GM12865 (cell line): ENCODE results near the gene LNX1.

Experiments
- DNase-seq: peaks from one replicate; pipeline ENCODE4 v3.0.0; 2010; ENCODE audit warnings: low read depth
- H3K4me3 ChIP-seq: 2 replicates; pipeline ENCODE4 v1.5.1; 2011; ENCODE audit warnings: mild to moderate bottlenecking, low read depth, low read length, control low read depth
- CTCF ChIP-seq: IDR thresholded peaks from 2 replicates; pipeline ENCODE4 v1.5.1; 2011; ENCODE audit warnings: low read length, control low read depth, low read depth, inconsistent platforms; ENCODE audit not compliant: insufficient read depth; ENCODE audit errors: missing control alignments

LNX1 gene

GRCh38 chr4:53487766-53488165, 103.5 kb downstream of the LNX1 start:
- no peak overlapping the region for H3K4me3 ChIP-seq
- TF ChIP-seq CTCF, result no peak
- DNase-seq, result no peak

GRCh38 chr4:53485658-53486040, 105.6 kb downstream of the LNX1 start:
- no peak for DNase-seq
- no peak overlapping the region for H3K4me3 ChIP-seq
- TF ChIP-seq CTCF, result no peak

- no peak for DNase-seq
- H3K4me3 ChIP-seq, result no peak overlapping the region
- TF ChIP-seq CTCF, result no peak
Observed at GRCh38 chr4:53484911-53485657, 106.2 kb downstream of the LNX1 start.

- no peak overlapping the region for H3K4me3 ChIP-seq
- TF ChIP-seq CTCF, result no peak
- DNase-seq, result no peak
Observed at GRCh38 chr4:53483250-53483649, 108.0 kb downstream of the LNX1 start.

- no peak for DNase-seq
- TF ChIP-seq CTCF, result no peak
- no peak overlapping the region for H3K4me3 ChIP-seq
Observed at GRCh38 chr4:53481586-53481985, 109.7 kb downstream of the LNX1 start.

- no peak overlapping the region for H3K4me3 ChIP-seq
- TF ChIP-seq CTCF, result no peak
- no peak for DNase-seq
Observed at GRCh38 chr4:53480909-53481308, 110.4 kb downstream of the LNX1 start.

GRCh38 chr4:53479736-53480525, 111.4 kb downstream of the LNX1 start:
- DNase-seq, result no peak
- H3K4me3 ChIP-seq, result no peak overlapping the region
- no peak for TF ChIP-seq CTCF
